Neural cell (in vitro differentiated cells): ENCODE data around the gene SLIT3. TPM values are rescaled to one million over a fixed set of nuclear protein-coding genes. Genes with fewer than 3 reads are reported as not detected.

Experiments
- H2AFZ ChIP-seq: fragments of 200-600, 300-800 bp; sonication (generic), shearing (Covaris generic); 2 replicates; pipeline ENCODE4 v1.6.0; 2014; ENCODE audit warnings: low read depth, mild to moderate bottlenecking, antibody characterized with exemption, low read length, moderate library complexity
- H3F3A ChIP-seq: fragments of 200-600 bp; shearing (Covaris generic); 2 replicates; pipeline ENCODE4 v1.6.1; 2016; ENCODE audit warnings: mild to moderate bottlenecking, moderate library complexity, mixed read lengths, antibody characterized with exemption, low read length; ENCODE audit not compliant: insufficient read depth, poor library complexity, severe bottlenecking
- H3K27ac ChIP-seq: fragments of 200-600, 300-800 bp; sonication (generic), shearing (Covaris generic); 2 replicates; pipeline ENCODE4 v1.5.1; 2014; ENCODE audit warnings: mild to moderate bottlenecking, low read length, moderate library complexity
- H3K27me3 ChIP-seq: fragments of 300-800, 200-600 bp; sonication (generic), shearing (Covaris generic); 2 replicates; pipeline ENCODE4 v1.6.0; 2014; ENCODE audit warnings: mild to moderate bottlenecking, low read depth, low read length, moderate library complexity; ENCODE audit not compliant: insufficient read depth
- H3K36me3 ChIP-seq: fragments of 300-800, 200-600 bp; sonication (generic), shearing (Covaris generic); 2 replicates; pipeline ENCODE4 v1.5.1; 2014; ENCODE audit warnings: mild to moderate bottlenecking, antibody characterized with exemption, low read length, moderate library complexity; ENCODE audit not compliant: insufficient read depth
- H3K4me2 ChIP-seq: fragments of 300-800, 200-600 bp; sonication (generic), shearing (Covaris generic); 2 replicates; pipeline ENCODE4 v1.6.0; 2014; ENCODE audit warnings: mild to moderate bottlenecking, low read length
- H3K4me3 ChIP-seq: fragments of 300-800, 200-600 bp; sonication (generic), shearing (Covaris generic); 2 replicates; pipeline ENCODE4 v1.5.1; 2014; ENCODE audit warnings: mild to moderate bottlenecking, low read length, moderate library complexity
- H3K79me2 ChIP-seq: fragments of 200-600 bp; shearing (Covaris generic); replicated peaks from 2 replicates; pipeline ENCODE4 v1.6.0; 2014; ENCODE audit warnings: mild to moderate bottlenecking, low read length, moderate library complexity; ENCODE audit not compliant: insufficient read depth
- H3K9ac ChIP-seq: fragments of 300-800, 200-600 bp; sonication (generic), shearing (Covaris generic); 2 replicates; pipeline ENCODE4 v1.6.1; 2016; ENCODE audit warnings: mild to moderate bottlenecking, low read length, mixed read lengths
- H3K9me2 ChIP-seq: fragments of 200-600 bp; shearing (Covaris generic); 2 replicates; pipeline ENCODE4 v1.6.1; 2016; ENCODE audit warnings: mild to moderate bottlenecking, low read length, mixed read lengths; ENCODE audit not compliant: insufficient read depth
- H3K9me3 ChIP-seq: fragments of 200-600, 300-800 bp; sonication (generic), shearing (Covaris generic); 2 replicates; pipeline ENCODE4 v1.6.1; 2016; ENCODE audit warnings: mild to moderate bottlenecking, mixed run types, low read length, moderate library complexity, mixed read lengths
- H4K20me1 ChIP-seq: fragments of 200-600 bp; shearing (Covaris generic); 2 replicates; pipeline ENCODE4 v1.6.1; 2016; ENCODE audit warnings: mild to moderate bottlenecking, mixed run types; ENCODE audit not compliant: insufficient read depth
- EP300 ChIP-seq: fragments of 450-650 bp; conservative IDR thresholded peaks from 2 replicates; pipeline ENCODE4 v1.6.1; 2014; ENCODE audit warnings: antibody characterized with exemption, mild to moderate bottlenecking, moderate library complexity; ENCODE audit not compliant: poor library complexity, severe bottlenecking
- EZH2 ChIP-seq: fragments of 200-600, 300-800 bp; shearing (Covaris generic), sonication (generic); IDR thresholded peaks from 2 replicates; pipeline ENCODE4 v1.6.1; 2014; ENCODE audit warnings: antibody characterized with exemption, low read length, borderline replicate concordance, mild to moderate bottlenecking; ENCODE audit not compliant: insufficient read depth, poor library complexity, severe bottlenecking
- MXI1 ChIP-seq: fragments of 450-650 bp; conservative IDR thresholded peaks from 2 replicates; pipeline ENCODE4 v1.6.1; 2014; ENCODE audit warnings: antibody characterized with exemption, mild to moderate bottlenecking; ENCODE audit not compliant: poor library complexity, severe bottlenecking
- POLR2AphosphoS5 ChIP-seq: IDR thresholded peaks from 2 replicates; pipeline ENCODE4 v1.6.1; 2012
- RAD21 ChIP-seq: fragments of 450-650 bp; conservative IDR thresholded peaks from 2 replicates; pipeline ENCODE4 v1.6.1; 2014; ENCODE audit warnings: antibody characterized with exemption, mild to moderate bottlenecking, moderate library complexity
- REST ChIP-seq: IDR thresholded peaks from 2 replicates; pipeline ENCODE4 v1.6.1; 2012; ENCODE audit warnings: borderline replicate concordance
- SMC3 ChIP-seq: fragments of 450-650 bp; conservative IDR thresholded peaks from 2 replicates; pipeline ENCODE4 v1.6.1; 2014; ENCODE audit warnings: antibody characterized with exemption, mild to moderate bottlenecking, moderate library complexity; ENCODE audit not compliant: poor library complexity
- TAF1 ChIP-seq: IDR thresholded peaks from 2 replicates; pipeline ENCODE4 v1.6.1; 2012; ENCODE audit warnings: low read depth
- polyA plus RNA-seq: library from polyadenylated mRNA; depleted of rRNA; stranded (reverse); fragments of >200 nt; gene quantifications from 2 replicates; pipeline ENCODE4 v1.2.3, GENCODE V29; 2014
- TF ChIP-seq, protein P1 (sequence below): fragments of 450-650 bp; IDR thresholded peaks from 2 replicates; pipeline ENCODE4 v1.5.1; 2014; ENCODE audit warnings: antibody characterized with exemption, mild to moderate bottlenecking, moderate library complexity; ENCODE audit not compliant: poor library complexity, severe bottlenecking

SLIT3 gene
- polyA plus RNA-seq, 1 donor from 2014 or later, result 1.2 TPM

DNA sequence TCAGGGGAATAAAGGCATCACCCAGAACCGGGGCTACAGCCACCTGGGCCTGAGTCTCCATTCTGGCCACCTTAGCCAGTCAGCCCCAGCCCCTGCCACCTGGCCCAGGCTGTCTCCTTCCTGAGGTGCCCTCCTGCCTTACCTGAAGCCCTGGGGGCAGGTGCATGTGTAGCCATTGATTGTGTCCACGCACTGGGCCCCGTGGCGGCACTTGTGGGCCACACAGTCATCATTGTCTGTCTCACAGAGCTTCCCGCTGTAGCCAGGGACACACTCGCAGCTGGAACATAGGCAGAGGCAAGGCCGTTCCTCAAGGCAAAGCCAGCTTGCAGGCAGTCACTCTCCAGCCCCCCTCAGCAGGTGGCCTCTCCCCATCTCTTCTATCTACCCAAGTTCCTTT lies 614.1 kb downstream of the SLIT3 start:
- no peaks in the 10 kb centered on the region for H3K9me2 ChIP-seq
- H3K4me3 ChIP-seq, result no peak overlapping the region
- no peaks in the 10 kb centered on the region for H4K20me1 ChIP-seq
- no peak overlapping the region for H2AFZ ChIP-seq
- no peak for TF ChIP-seq MXI1
- no peak for TF ChIP-seq POLR2AphosphoS5
- TF ChIP-seq EP300, result no peak
- TF ChIP-seq EZH2, result no peak
- TF ChIP-seq SMC3, result no peak
- TF ChIP-seq REST, result no peak
- no peak for TF ChIP-seq RAD21
- TF ChIP-seq TAF1, result no peak
- TF ChIP-seq, protein P1, sequence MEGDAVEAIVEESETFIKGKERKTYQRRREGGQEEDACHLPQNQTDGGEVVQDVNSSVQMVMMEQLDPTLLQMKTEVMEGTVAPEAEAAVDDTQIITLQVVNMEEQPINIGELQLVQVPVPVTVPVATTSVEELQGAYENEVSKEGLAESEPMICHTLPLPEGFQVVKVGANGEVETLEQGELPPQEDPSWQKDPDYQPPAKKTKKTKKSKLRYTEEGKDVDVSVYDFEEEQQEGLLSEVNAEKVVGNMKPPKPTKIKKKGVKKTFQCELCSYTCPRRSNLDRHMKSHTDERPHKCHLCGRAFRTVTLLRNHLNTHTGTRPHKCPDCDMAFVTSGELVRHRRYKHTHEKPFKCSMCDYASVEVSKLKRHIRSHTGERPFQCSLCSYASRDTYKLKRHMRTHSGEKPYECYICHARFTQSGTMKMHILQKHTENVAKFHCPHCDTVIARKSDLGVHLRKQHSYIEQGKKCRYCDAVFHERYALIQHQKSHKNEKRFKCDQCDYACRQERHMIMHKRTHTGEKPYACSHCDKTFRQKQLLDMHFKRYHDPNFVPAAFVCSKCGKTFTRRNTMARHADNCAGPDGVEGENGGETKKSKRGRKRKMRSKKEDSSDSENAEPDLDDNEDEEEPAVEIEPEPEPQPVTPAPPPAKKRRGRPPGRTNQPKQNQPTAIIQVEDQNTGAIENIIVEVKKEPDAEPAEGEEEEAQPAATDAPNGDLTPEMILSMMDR, result no peak
- no peak overlapping the region for H3K4me2 ChIP-seq
- H3K9me3 ChIP-seq, result no peaks in the 10 kb centered on the region
- no peak overlapping the region for H3K9ac ChIP-seq
- H3F3A ChIP-seq, result no peaks in the 10 kb centered on the region
- H3K27ac ChIP-seq, result no peak overlapping the region
- no peaks in the 10 kb centered on the region for H3K27me3 ChIP-seq
- H3K36me3 ChIP-seq, result no peaks in the 10 kb centered on the region
- no peaks in the 10 kb centered on the region for H3K79me2 ChIP-seq

GRCh38 chr5:168685566-168685965 lies 615.4 kb downstream of the SLIT3 start:
- H3K79me2 ChIP-seq, result no peaks in the 10 kb centered on the region
- no peaks in the 10 kb centered on the region for H3K9me3 ChIP-seq
- TF ChIP-seq EP300, result no peak
- TF ChIP-seq POLR2AphosphoS5, result no peak
- TF ChIP-seq RAD21, result no peak
- TF ChIP-seq, protein P1, result no peak
- no peak for TF ChIP-seq REST
- TF ChIP-seq SMC3, result no peak
- TF ChIP-seq EZH2, result no peak
- no peak for TF ChIP-seq MXI1
- TF ChIP-seq TAF1, result no peak
- H2AFZ ChIP-seq, result no peak overlapping the region
- no peak overlapping the region for H3K27ac ChIP-seq
- no peaks in the 10 kb centered on the region for H3K27me3 ChIP-seq
- no peak overlapping the region for H3K9ac ChIP-seq
- H3K4me2 ChIP-seq, result no peak overlapping the region
- no peaks in the 10 kb centered on the region for H4K20me1 ChIP-seq
- H3K4me3 ChIP-seq, result no peak overlapping the region
- no peaks in the 10 kb centered on the region for H3F3A ChIP-seq
- H3K36me3 ChIP-seq, result no peaks in the 10 kb centered on the region
- H3K9me2 ChIP-seq, result no peaks in the 10 kb centered on the region
